Lower leg skin (tissue), 3 donors: Measurements from ENCODE around the gene ABHD17B.

Experiments used
- POLR2A ChIP-seq, 2 donors: fragments of 450-650 bp; IDR thresholded peaks; one replicate each; pipeline ENCODE4 v1.6.1; 2016 to 2017; ENCODE audit warnings: antibody characterized with exemption in 2 of 2, mild to moderate bottlenecking in 1 of 2, moderate library complexity in 1 of 2
- TF ChIP-seq, protein P1 (sequence below), 3 donors: fragments of 450-650 bp; IDR thresholded peaks; one replicate each; pipeline ENCODE4 v1.5.1; 2016; ENCODE audit warnings: antibody characterized with exemption in 3 of 3, mild to moderate bottlenecking in 3 of 3, moderate library complexity in 2 of 3

DNA sequence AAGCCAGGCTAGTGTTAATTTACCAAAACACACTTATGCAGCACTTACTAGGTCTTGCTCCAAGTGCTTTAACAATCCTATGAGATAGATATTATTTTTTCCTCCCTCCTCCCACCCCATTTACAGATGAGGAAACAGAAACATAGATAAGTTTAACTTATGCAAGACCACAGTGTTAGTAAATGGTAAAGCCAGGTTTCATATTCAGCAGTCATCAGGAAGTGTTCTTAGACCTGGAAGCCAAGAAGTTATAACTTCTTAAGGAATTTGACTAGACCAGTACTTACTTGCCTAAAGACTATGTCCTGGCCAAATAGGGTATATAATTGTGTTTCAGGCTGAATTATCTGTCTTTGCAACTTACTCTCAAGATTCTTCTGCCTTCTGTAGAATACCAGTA is 15.9 kb downstream of the ABHD17B start:
- no peak for TF ChIP-seq POLR2A (IDR thresholded peaks at IDR 0.05)
- TF ChIP-seq, protein P1, sequence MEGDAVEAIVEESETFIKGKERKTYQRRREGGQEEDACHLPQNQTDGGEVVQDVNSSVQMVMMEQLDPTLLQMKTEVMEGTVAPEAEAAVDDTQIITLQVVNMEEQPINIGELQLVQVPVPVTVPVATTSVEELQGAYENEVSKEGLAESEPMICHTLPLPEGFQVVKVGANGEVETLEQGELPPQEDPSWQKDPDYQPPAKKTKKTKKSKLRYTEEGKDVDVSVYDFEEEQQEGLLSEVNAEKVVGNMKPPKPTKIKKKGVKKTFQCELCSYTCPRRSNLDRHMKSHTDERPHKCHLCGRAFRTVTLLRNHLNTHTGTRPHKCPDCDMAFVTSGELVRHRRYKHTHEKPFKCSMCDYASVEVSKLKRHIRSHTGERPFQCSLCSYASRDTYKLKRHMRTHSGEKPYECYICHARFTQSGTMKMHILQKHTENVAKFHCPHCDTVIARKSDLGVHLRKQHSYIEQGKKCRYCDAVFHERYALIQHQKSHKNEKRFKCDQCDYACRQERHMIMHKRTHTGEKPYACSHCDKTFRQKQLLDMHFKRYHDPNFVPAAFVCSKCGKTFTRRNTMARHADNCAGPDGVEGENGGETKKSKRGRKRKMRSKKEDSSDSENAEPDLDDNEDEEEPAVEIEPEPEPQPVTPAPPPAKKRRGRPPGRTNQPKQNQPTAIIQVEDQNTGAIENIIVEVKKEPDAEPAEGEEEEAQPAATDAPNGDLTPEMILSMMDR (IDR thresholded peaks at IDR 0.05) = no peak
